HG03139 (cell line): ENCODE data around the gene KCNK3.
"Not testable (repeated sequence)": the region's sequence is repeated elsewhere in the genome, so short reads cannot be mapped to it uniquely, and the experiment has no call there.

Experiments used
- ATAC-seq: cut with Tn5 transposase; IDR thresholded peaks from one replicate; pipeline ENCODE4 v1.9.1; 2021; ENCODE audit not compliant: unreplicated experiment

KCNK3 gene

DNA sequence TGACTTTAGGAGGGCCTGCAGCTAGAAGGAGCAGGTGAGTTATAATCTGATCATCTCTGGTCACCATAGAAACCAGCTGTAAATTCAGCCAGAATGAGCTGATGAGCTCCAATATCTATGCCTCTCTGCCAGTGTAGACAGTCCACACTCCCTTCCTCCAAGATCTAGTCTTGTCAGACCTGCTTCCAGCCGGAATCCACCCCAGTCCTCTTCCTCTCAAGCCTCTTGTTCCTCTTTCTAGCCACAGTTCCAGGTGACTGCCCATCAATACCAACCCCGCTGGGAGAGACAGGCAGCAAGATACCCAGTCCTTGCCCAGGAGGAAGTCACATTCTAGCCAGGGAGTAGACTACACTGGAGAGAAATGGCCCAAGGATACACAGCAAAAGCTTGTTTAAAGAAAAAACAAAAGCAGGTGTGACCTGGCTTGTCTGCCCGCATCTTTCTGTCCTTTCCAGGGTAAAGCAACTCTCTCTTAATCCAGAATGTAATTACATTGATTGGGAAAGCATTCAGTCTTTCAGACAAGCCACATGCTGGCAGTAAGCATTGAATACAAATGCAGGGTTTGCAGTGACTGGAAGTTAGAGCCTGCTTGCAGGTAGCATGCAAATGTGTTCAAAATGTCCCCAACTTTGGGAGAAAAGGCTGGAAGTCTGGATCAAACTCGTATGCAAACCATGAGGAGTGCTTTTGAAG, 62.6 kb downstream of the KCNK3 start:
- ATAC-seq = no peak

DNA sequence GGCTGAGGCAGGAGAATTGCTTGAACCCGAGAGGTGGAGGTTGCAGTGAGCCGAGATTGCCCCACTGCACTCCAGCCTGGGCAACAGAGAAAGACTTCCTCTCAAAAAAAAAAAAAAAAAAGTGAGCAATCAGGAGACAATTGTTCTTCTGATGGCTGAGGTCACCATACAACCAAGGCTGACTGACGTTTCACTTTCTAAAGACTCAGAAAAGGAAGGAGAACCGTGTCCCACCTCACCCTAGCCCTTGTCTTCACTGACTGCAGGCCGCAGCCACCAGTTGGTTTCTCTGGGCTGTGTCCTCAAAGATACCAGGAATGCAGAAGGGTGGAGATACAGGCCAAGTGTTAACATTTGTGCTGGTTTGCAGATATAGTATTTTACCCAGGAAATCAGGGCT, 63.8 kb downstream of the KCNK3 start:
- ATAC-seq = no peak

DNA sequence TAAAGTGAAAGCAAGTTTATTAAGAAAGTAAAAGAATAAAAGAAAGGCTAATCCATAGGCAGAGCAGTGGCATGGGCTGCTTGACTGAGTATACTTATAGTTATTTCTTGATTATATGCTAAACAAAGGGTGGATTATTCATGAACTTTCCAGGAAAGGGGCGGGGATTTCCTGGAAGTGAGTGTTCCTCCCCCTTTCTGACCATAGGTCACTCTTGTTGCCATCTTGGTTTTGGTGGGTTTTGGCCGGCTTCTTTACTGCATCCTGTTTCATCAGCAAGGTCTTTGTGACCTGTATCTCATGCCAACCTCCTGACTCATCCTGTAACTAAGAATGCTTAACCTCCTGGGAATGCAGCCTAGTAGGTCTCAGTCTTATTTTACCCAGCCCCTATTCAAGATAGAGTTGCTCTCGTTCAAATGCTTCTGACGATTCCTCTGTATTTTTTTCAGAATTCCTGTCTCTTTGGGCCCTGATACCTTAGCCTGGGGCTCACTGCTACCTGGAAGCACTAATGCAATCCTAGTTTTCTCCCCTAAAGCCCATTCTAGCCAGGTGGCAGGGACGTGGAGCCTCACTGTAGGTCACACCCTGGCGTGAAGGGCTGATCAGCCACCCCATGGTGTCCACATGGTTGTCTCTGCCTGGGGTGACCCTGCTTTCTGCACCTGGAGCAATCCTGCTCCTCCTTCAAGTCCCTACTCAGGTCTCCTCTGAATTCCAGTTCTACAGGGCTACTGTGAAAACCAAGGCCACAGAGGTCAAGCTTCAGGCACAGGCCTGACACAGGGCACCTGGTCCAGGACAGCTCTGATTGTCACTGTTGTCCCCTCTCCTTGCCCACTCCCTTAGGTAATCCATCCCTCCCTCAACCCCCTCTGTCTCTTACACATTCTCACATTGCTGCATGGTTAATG, 65.6 kb downstream of the KCNK3 start:
- no peak for ATAC-seq

DNA sequence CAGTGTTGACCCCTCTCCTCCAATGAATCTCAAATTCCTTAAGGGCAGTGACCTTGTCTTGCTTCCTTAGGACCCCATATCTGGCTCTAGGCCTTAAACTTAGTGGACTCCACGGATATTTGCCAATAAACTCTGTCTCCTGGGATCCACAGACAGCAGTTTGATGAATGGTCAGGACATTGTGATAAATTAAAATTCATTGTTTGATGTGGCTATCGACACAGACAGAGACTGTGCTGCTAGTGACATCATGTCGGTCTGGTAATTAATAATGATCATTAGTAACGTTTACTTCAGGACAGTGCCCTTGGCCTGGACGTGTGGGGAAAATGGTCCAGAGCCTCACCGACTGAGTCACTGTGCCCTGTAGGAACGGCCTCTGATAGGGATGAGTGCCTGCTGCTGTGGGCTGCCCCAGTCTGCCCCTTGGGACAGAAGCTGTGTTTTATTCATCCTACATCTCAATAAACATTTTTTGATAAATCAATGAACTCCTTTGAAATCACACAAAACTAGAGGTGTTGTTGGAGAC, 66.3 kb downstream of the KCNK3 start:
- ATAC-seq = no peak

DNA sequence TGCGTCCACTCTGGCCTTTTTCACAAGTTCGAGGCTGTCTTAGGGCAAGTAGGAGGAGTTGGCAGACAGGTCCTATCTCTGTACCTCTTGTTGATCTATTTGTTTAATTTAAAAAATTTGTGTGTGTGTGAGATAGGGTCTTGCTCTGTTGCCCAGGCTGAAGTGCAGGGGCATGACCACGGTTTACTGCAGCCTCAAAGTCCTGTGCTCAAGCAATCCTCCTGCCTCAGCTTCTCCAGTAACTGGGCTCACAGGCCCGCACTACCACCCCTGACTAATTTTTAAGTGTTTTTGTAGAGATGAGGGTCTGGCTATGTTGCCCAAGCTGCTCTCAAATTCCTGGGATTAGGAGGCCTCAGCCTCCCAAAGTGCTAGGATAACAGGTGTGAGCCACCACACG, 67.3 kb downstream of the KCNK3 start:
- ATAC-seq = no peak

DNA sequence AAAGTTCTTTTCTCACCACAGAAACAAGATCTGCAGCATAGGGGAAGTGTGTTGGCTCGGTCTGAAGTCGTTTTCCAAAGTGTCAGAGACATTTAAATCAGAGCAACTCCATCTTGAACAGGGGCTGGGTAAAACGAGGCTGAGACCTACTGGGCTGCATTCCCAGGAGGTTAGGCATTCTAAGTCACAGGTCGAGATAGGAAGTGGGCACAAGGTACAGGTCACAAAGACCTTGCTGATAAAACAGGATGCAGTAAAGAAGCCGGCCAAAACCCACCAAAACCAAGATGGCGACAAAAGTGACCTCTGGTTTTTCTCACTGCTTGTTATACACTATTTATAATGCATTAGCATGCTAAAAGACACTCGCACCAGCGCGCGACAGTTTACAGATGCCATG, 68.5 kb downstream of the KCNK3 start:
- not testable (repeated sequence) for ATAC-seq

DNA sequence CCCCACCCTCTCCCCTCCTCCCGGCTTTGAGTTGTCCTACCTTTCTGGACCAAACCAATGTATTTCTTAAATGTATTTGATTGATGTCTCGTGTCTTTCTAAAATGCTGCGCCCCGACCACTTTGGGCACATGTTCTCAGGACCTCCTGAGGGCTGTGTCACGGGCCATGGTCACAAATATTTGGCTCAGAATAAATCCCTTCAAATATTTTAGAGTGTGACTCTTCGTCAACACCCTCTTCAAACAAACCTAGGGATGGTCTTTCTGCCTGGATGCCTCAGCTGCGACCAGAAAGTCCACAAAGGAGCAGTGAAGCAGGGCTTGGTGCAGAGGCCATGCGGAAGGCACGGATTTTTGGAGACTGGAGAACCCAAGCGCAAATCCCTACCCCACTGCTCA, 70.5 kb downstream of the KCNK3 start:
- ATAC-seq = no peak

DNA sequence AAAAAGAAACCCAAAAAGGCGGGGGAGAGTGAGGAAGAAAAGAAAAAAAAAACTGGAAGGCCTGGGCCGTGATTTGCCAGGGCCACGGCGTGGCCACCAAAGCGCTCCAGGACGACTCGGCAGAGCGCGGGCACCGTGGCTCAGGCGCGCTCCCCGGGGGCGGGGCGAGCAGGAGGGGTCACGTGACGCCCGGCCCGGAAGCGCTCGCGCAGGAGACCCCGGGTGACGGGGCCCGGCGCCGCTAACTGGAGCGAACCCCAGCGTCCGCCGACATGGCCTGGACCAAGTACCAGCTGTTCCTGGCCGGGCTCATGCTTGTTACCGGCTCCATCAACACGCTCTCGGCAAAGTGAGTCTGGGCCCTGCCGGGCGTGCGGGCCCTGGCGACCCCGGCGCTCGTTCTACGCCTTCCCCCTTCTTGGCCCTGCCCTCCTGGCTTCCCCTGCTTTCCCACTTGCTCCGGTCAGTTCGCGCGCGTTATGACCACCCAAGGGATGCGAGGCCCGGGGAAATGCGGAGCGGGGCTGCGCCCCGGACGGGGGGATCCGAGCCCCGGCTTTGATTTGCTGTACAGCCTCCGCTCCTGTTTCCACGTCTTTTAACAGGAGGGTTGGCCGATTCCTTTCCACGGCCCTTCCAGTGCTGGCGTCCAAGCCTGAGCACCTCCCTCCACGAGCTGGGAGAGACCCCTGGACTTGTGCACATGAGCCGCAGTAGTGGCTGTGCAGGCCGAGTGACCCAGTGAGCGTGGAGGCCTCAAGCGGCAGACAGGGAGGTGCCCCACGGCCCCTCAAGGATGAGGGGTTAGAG, 71.8 kb downstream of the KCNK3 start, which contains the start of gene SLC35F6:
Gene SLC35F6 (plus strand): TSS at position 207 of the 810 bp plus-strand sequence. CDS start 66 bp downstream, at position 273.
- peak; percentile 74 for ATAC-seq

DNA sequence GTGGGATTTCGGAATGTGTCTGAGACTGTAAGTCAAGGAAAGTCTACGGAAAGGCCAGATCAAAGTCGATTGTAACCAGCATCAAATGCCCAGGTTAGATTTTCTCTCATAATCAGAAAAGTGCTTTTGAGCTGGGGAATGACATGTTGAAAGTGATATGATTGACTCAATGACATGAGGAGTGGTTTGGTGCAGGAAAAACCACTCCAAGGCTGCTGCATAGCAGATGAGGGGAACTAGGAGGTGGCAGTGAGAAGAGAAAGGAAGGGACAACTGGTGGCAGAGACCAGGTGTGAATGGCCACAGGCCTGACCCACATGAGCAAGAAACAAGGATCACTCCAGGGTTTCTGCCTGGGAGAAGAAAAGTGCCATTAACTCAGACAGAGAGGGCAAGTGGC, 72.4 kb downstream of the KCNK3 start:
- no peak for ATAC-seq

DNA sequence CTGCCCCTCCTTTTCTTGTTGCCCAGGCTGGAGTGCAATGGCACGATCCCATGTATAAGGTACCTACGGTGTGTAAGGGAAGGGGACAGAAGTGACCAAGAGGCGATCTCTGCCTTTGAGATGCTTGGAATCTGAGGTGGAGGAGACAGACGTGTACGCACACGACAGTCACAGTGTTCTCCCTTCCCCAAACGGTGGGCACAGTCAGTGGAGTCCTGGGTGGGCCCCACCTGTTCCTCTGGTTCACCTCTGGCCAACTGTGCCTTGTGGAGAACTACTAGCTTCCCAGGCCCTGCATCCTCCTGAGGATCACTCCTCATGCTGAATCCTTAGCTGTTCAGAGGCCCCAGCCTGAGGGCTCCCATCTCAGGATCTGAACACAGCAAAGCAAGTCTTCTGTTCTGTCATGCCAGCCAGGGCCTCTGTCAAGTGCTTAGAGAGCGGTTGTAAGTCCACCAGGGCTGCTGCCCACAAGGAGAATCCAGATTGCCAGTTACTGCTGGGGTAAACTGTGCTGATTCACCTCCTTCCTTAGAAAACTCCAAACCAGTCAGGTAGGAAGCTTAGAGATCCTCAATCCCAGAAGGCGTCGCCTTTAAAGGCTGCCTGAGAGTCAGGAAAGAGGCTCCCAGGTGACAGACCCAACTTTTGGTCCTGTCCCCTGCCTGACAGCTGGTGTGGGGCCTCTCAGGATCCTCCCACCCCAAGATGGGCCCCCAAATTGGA, 73.1 kb downstream of the KCNK3 start:
- no peak for ATAC-seq

DNA sequence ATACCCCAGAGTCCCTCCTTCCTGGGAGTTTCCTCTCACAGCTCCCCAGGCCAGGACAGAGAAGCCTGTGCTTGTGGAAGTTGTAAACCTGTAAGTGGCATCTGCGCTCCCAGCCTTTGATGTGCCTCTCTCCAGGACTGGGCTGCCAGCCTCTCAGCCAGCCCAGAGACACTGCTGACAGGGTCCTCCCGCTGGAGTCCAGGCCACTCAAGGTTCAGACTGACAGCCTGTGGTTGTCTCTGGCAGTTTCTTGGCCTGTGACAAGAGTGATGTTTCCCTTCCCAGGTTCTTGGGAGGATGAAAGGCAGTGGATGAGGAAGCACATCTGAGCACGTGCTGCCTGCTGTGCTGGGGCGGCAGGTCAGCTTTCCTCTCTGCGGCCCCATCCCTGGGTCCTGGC, 74.6 kb downstream of the KCNK3 start:
- no peak for ATAC-seq

DNA sequence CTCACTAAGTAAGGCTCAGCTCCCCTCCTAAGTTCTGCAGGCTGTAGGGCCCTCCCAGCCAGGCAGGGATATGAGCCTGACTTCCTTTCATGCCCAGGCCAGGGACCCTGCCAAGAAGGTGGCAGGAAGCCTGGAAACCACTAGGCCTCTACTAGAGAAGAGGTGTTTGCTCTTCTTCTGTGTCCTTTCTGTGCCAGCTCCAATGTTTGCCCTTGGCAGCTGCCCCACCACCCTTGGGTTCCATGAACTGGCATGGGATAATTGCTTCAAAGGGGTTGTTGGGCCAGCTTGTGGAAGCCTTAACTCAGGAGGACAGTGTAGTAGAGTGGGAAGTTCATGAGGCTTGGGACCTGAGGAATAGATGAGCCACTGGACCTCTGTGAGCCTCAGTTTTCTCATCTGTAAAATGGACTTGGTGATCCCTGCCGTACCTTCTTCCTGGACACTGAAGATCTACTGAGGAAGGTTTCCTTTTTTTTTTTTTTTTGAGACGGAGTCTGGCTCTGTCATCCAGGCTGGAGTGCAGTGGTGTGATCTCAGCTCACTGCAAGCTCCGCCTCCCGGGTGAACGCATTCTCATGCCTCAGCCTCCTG, 75.5 kb downstream of the KCNK3 start:
- no peak for ATAC-seq

DNA sequence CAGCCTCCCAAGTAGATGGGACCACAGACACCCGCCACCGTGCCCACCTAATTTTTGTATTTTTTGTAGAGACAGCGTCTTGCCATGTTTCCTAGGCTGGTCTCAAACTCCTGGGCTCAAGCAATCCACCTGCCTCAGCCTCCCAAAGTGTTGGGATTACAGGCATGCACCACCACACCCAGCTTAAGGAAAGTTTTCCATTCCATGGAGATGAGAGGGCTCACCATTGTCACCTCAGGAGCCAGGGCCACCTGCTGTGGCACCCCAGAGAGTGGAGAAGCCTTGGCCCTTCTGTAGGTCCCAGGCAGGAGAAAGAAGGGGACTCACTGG, 76.2 kb downstream of the KCNK3 start:
- ATAC-seq = no peak

DNA sequence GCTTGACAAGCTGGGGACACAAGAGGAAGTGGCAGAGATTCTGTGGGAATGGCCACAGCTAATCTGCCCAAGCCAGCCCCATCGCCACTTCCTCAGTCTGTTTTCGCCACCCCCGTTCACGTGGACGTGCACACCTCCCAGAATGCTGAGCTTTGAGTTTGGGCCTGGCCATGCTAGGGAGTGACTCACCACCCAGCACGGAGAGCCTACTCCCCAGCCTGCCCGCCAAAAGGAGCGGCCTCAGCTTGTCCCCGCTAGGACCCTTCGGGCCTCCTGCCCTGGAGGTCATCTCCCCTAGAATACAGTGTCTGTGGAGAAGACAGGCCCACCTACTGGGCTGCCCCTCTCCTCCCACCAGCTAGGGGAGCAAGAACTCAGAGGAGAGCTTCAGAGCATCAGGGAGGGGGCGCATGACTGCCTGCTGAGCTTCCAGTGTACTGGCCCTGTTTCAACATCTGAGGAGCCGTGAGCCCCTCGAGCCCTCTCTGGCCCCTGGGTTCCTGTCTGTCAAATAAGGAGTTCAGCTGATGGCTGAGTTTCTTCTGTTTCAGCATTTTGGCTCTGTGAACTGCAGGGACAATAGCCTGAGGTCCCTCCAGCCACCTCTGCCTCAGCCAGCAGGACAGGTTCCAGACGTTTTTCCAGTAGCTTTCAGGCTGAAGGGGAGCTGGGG, 76.7 kb downstream of the KCNK3 start:
- no peak for ATAC-seq

DNA sequence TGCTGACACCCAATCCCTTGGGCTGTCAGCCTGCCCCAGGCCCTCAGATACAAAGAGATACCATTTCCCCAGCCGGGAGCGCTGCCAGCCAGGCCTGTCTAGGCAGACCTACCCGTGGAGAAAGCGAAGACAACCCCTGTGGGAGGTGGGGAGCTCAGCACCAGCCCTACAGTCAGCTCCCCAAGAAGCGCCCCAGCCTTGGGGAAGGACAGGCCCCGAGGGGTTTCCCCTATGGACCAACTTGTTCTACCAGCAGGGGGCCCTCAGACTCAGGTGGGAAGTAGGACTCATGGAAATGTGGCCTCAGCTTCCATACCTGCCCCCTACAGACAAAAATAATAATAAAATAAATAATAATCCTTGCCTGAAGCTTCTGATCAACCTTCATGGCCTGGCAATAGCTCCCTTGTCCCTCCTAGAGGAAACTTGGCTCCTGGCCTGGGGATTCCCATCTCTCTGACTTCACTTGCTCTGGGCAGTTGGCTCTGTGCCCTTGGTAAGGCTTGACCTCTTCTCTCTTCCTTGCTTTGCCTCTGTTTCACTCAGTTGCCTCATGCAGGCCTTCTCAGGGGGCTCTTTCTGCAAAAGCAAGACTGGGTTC, 78.6 kb downstream of the KCNK3 start:
- ATAC-seq = no peak

DNA sequence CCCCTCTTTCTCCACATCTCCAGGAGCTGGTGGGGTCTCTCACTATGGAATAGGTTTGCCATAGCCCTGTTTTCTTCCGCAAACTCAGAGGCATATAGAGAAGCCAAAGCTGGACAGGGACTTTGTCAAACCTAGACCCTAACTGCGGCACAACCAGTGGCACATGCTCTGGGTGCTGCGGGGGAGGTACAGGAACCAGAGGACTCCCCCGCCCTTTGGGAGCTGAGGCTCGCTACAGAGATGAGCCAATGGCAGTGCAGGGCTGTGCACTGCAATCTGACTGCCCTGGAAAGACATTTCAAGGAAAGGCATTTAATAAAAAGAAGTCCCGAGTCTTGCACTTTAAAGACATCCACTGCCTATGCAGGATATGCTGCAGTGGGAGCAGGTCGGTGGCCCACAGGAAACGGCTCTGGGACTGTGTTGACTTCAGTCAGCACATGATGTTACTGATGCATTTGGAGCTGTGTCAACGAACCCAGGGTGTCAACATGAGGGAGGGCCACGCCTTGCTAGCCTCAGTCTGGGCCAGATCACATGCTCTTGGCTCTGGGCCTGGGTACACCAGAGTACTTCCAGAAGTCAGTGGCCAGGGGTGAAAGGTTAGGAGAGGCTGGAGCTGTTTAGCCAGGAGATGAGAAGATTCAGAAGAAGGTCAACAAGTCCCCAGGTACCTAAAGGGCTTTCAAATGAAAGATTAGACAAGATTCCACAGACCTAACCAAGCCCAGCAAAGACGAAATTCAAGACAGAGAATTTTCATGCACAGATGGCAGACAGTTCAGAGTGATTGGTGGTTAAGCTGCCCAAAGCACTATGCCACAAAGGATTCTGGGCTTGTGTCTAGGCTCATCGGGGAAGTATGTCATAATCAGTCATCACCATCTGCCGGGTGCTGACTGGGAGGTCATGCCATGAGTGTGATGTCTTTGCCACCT, 79.8 kb downstream of the KCNK3 start:
- no peak for ATAC-seq

DNA sequence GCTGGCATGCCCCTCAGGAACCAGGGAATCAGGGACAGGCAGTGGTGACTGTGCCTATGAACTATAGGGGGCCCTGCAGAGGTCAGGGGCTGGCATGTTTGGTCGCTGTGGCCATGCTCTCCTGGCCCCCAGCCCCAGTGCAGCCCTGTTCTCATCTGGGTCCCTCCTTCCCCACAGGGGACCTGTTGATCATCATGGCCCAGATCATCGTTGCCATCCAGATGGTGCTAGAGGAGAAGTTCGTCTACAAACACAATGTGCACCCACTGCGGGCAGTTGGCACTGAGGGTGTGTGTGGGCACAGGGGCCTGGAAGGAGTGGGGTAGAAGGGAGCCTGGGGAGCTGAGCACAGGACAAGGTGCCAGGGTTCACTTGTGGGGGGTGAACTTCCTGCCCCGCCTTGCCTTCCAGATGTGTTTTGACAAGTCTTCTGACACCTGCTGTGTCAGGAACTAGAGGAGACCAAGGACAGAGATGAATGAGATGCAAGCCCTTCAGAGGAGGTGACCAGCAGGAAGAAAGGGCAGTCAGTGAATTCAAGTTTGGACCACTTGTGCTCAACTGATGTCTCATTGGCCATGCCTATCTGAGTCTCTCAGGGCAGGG, 83.8 kb downstream of the KCNK3 start:
- no peak for ATAC-seq

DNA sequence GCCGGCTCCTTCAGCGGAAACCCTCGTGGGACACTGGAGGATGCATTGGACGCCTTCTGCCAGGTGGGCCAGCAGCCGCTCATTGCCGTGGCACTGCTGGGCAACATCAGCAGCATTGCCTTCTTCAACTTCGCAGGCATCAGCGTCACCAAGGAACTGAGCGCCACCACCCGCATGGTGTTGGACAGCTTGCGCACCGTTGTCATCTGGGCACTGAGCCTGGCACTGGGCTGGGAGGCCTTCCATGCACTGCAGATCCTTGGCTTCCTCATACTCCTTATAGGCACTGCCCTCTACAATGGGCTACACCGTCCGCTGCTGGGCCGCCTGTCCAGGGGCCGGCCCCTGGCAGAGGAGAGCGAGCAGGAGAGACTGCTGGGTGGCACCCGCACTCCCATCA, 85.6 kb downstream of the KCNK3 start:
- no peak for ATAC-seq
